Esophagus squamous epithelium (tissue), 5 donors: ENCODE measurements around the gene SLC31A1. TPM values are rescaled to one million over a fixed set of nuclear protein-coding genes. Genes with fewer than 3 reads are reported as not detected.

Experiments used
- DNase-seq: peaks from one replicate; lab custom pipeline; 2025; lab: John Stamatoyannopoulos, UW
- H3K27ac ChIP-seq, 4 donors: fragments of 200-600 bp; sonication (generic); one replicate each; pipeline ENCODE4 v1.5.1; 2016 to 2019; ENCODE audit warnings: mild to moderate bottlenecking in 1 of 4
- H3K27me3 ChIP-seq, 4 donors: fragments of 200-600 bp; sonication (generic); 1 replicate in 3 of 4; 2 replicates in 1 of 4; pipeline versions ENCODE4 v1.5.1 to v1.6.0; 2017 to 2021; ENCODE audit warnings: antibody characterized with exemption in 1 of 4
- H3K36me3 ChIP-seq, 3 donors: fragments of 200-600 bp; sonication (generic); one replicate each; pipeline ENCODE4 v1.5.1; 2016 to 2019
- H3K4me1 ChIP-seq, 3 donors: fragments of 200-600 bp; sonication (generic); one replicate each; pipeline ENCODE4 v1.5.1; 2017 to 2019
- H3K4me3 ChIP-seq, 4 donors: fragments of 200-600 bp; sonication (generic); 1 replicate in 3 of 4; 2 replicates in 1 of 4; pipeline ENCODE4 v1.5.1; 2016 to 2019; ENCODE audit warnings: mild to moderate bottlenecking in 2 of 4, moderate library complexity in 1 of 4
- H3K9me3 ChIP-seq, 3 donors: fragments of 200-600 bp; sonication (generic); one replicate each; pipeline ENCODE4 v1.5.1; 2016 to 2019
- CTCF ChIP-seq, 6 experiments: fragments of 450-650 bp in 4 of 6; fragments of 200-600 bp in 2 of 6; sonication (generic) in 2 of 6; IDR thresholded peaks; one replicate each; pipeline ENCODE4 v1.5.1; 2016 to 2019; ENCODE audit warnings: antibody characterized with exemption in 6 of 6, mild to moderate bottlenecking in 4 of 6, moderate library complexity in 4 of 6
- POLR2A ChIP-seq, 4 donors: fragments of 450-650 bp; IDR thresholded peaks; one replicate each; pipeline ENCODE4 v1.6.1; 2017; ENCODE audit warnings: antibody characterized with exemption in 4 of 4, mild to moderate bottlenecking in 4 of 4, moderate library complexity in 3 of 4
- WGBS, 2 donors: methylation state at CpG; one replicate each; pipeline ENCODE4 v1.1.5; 2018; 5-methylcytosine and 5-hydroxymethylcytosine counted together
- intact Hi-C: fragments of 100-400 bp; cut with DNase I; formaldehyde crosslinking; loops from one replicate; pipeline ENCODE4 v1.15.0; 2022
- total RNA-seq, 4 donors: library from RNA; depleted of rRNA; stranded (reverse); fragments of >200 nt; gene quantifications; one replicate each; pipeline ENCODE4 v1.1.0, GENCODE V29; 2016
- donor health status: DM: yes; HTN: yes; CAD: no.

The SLC31A1 gene
- total RNA-seq, 4 donors from 2014 or later, result 11.0 to 23.4 (median 17.8) TPM

- no peaks in the 10 kb centered on the region for H3K27me3 ChIP-seq
- H3K4me1 ChIP-seq, result peaks cover 19 to 76% (median 22%) of the 10 kb centered on the region in 3 donors
- peak overlapping the region; percentile 65 to 92 (median 85) for H3K4me3 ChIP-seq
- H3K36me3 ChIP-seq, result peaks cover 0 to 3% (median 0%) of the 10 kb centered on the region in 3 donors
- intact Hi-C loops, result no loop called here
- H3K9me3 ChIP-seq, result no peaks in the 10 kb centered on the region
- 20 to 31% methylated on average over 1 of the region's 1 CpG for WGBS, 2 donors
- no peak for TF ChIP-seq POLR2A (IDR thresholded peaks at IDR 0.05)
- TF ChIP-seq CTCF (IDR thresholded peaks at IDR 0.05), result no peak
- peak overlapping the region; percentile 86 to 93 (median 92) for H3K27ac ChIP-seq
- DNase-seq, result no peak
These were observed 1.4 kb upstream of the SLC31A1 start for GRCh38 chr9:113219969-113220368.

- Histone ChIP-seq H3K27me3 (no peaks in the 10 kb centered on the region), H3K27ac (peak overlapping the region; percentile 86 to 93 (median 92)), H3K36me3 (peaks cover 0 to 3% (median 0%) of the 10 kb centered on the region in 3 donors), H3K4me1 (peaks cover 19 to 70% (median 22%) of the 10 kb centered on the region in 3 donors), H3K4me3 (peak overlapping the region; percentile 65 to 92 (median 85)), H3K9me3 (no peaks in the 10 kb centered on the region)
- intact Hi-C loops, result no loop called here
- DNase-seq, result no peak
- WGBS, 2 donors, result 4 to 6% methylated on average over 11 of the region's 11 CpGs
- TF ChIP-seq CTCF (IDR thresholded peaks at IDR 0.05) (no peak), POLR2A (IDR thresholded peaks at IDR 0.05) (no peak)
These were observed 809 bp upstream of the SLC31A1 start for GRCh38 chr9:113220467-113221002.

GRCh38 chr9:113221800-113222481 lies 597 bp downstream of the SLC31A1 start:
- H3K4me3 ChIP-seq, result peak overlapping the region; percentile 65 to 92 (median 85)
- peak overlapping the region; percentile 86 to 93 (median 92) for H3K27ac ChIP-seq
- WGBS, 2 donors, result 12 to 15% methylated on average over 17 to 19 of the region's 20 CpGs
- intact Hi-C loops, result no loop called here
- peaks cover 19 to 59% (median 22%) of the 10 kb centered on the region in 3 donors for H3K4me1 ChIP-seq
- H3K9me3 ChIP-seq, result no peaks in the 10 kb centered on the region
- no peak for DNase-seq
- peaks cover 0 to 3% (median 0%) of the 10 kb centered on the region in 3 donors for H3K36me3 ChIP-seq
- TF ChIP-seq CTCF (IDR thresholded peaks at IDR 0.05) (no peak), POLR2A (IDR thresholded peaks at IDR 0.05) (no peak)
- H3K27me3 ChIP-seq, result no peaks in the 10 kb centered on the region

GRCh38 chr9:113222482-113222841 lies 1.1 kb downstream of the SLC31A1 start:
- Histone ChIP-seq H3K4me1 (peaks cover 19 to 57% (median 22%) of the 10 kb centered on the region in 3 donors), H3K9me3 (no peaks in the 10 kb centered on the region), H3K36me3 (peaks cover 0 to 3% (median 0%) of the 10 kb centered on the region in 3 donors), H3K27ac (peak overlapping the region in 2 of 4 donors; percentile 92 to 93), H3K4me3 (peak overlapping the region; percentile 65 to 92 (median 85)), H3K27me3 (no peaks in the 10 kb centered on the region)
- 39 to 44% methylated on average over 5 of the region's 5 CpGs for whole genome bisulfite sequencing, 2 donors
- DNase-seq, result no peak
- no peak for TF ChIP-seq POLR2A (IDR thresholded peaks at IDR 0.05)
- TF ChIP-seq CTCF (IDR thresholded peaks at IDR 0.05), result no peak
- intact Hi-C loops, result no loop called here

GRCh38 chr9:113223963-113224362 lies 2.6 kb downstream of the SLC31A1 start:
- no peak for DNase-seq
- no peaks in the 10 kb centered on the region for H3K27me3 ChIP-seq
- TF ChIP-seq CTCF (IDR thresholded peaks at IDR 0.05) (no peak), POLR2A (IDR thresholded peaks at IDR 0.05) (no peak)
- no peak overlapping the region for H3K4me3 ChIP-seq
- intact Hi-C loops, result no loop called here
- no peak overlapping the region for H3K27ac ChIP-seq
- no peaks in the 10 kb centered on the region for H3K9me3 ChIP-seq
- WGBS, 2 donors, result 89 to 100% methylated on average over 2 of the region's 2 CpGs
- peaks cover 18 to 42% (median 19%) of the 10 kb centered on the region in 3 donors for H3K4me1 ChIP-seq
- peaks cover 0 to 3% (median 0%) of the 10 kb centered on the region in 3 donors for H3K36me3 ChIP-seq
